SU-DHL-6 (cell line): ENCODE measurements around the gene DYNC1I2.
"Not testable (repeated sequence)": the region's sequence is repeated elsewhere in the genome, so short reads cannot be mapped to it uniquely, and the experiment has no call there.

ENCODE experiments used
- CTCF ChIP-seq: fragments of 200-600 bp; sonication (generic); IDR thresholded peaks from one replicate; pipeline ENCODE4 v1.5.1; 2017; ENCODE audit warnings: antibody characterized with exemption, mild to moderate bottlenecking, low read length, moderate library complexity; ENCODE audit not compliant: insufficient read depth, poor library complexity, severe bottlenecking
- EZH2phosphoT487 ChIP-seq: fragments of 200-600 bp; sonication (generic), shearing (Covaris generic); conservative IDR thresholded peaks from 2 replicates; pipeline ENCODE4 v1.6.1; 2018; ENCODE audit warnings: mild to moderate bottlenecking, antibody characterized with exemption, low read length, moderate library complexity, mixed read lengths

- TF ChIP-seq CTCF, EZH2phosphoT487: not testable (repeated sequence)
Observed at GRCh38 chr2:171758762-171759161, 71.5 kb downstream of the DYNC1I2 start.
